NK-92 treated with Interleukin-12 subunit alpha and Interleukin-12 subunit beta, amount 100 ng/mL, for 24 hours (cell line): Measurements from ENCODE around the gene PGS1.
A peak's percentile ranks its signal among the peaks of the same experiment; 100 is the strongest.
"Not testable (repeated sequence)": the region's sequence is repeated elsewhere in the genome, so short reads cannot be mapped to it uniquely, and the experiment has no call there.

Source experiments
- DNase-seq: peaks from one replicate; lab custom pipeline; 2025; lab: John Stamatoyannopoulos, UW

The PGS1 gene, protein sequence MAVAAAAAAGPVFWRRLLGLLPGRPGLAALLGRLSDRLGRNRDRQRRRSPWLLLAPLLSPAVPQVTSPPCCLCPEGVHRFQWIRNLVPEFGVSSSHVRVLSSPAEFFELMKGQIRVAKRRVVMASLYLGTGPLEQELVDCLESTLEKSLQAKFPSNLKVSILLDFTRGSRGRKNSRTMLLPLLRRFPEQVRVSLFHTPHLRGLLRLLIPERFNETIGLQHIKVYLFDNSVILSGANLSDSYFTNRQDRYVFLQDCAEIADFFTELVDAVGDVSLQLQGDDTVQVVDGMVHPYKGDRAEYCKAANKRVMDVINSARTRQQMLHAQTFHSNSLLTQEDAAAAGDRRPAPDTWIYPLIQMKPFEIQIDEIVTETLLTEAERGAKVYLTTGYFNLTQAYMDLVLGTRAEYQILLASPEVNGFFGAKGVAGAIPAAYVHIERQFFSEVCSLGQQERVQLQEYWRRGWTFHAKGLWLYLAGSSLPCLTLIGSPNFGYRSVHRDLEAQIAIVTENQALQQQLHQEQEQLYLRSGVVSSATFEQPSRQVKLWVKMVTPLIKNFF

DNA sequence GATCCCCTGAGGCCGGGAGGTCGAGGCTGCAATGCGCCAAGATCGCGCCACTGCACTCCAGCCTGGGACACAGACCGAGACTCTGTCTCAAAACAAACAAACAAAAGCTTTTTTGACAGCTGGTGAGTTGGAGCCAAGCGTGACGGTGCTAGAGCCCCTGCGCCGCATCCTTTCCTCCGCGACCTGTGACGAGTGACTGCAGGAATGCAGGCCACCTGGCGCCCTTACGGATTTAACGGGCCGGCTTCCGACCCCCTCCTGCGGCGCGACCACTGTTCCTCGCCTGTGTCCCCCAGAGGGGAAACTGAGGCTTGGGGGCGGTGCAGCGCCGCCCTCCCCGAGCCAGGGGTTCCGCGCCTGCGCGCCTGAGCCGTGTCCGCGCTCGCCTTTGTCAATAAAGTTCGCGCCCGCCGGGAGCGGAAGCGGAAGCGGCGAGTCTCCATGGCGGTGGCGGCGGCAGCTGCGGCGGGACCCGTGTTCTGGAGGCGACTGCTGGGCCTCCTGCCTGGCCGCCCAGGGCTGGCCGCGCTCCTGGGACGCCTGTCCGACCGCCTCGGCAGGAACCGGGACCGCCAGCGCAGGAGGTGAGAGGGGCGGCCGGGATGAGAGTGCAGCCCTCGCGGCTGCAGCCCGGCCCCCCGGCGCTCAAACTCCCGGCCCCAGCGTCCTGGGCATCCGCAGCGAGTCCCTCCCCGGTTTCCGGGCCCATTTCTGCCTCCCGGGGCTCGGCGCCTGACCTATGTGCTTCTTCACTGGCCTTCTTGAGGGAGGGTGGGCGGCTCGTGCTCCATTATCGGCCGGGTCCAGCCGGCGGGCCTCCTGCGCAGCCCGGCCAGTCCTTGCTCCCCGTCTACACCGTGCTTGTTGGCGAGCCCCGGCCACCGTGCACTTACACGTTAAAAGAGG, at the start of gene PGS1:
PGS1 (plus strand) TSS at position 425 of the 906 bp plus-strand sequence; CDS start at position 442, 17 bp downstream.
- peak; percentile 79 for DNase-seq

DNA sequence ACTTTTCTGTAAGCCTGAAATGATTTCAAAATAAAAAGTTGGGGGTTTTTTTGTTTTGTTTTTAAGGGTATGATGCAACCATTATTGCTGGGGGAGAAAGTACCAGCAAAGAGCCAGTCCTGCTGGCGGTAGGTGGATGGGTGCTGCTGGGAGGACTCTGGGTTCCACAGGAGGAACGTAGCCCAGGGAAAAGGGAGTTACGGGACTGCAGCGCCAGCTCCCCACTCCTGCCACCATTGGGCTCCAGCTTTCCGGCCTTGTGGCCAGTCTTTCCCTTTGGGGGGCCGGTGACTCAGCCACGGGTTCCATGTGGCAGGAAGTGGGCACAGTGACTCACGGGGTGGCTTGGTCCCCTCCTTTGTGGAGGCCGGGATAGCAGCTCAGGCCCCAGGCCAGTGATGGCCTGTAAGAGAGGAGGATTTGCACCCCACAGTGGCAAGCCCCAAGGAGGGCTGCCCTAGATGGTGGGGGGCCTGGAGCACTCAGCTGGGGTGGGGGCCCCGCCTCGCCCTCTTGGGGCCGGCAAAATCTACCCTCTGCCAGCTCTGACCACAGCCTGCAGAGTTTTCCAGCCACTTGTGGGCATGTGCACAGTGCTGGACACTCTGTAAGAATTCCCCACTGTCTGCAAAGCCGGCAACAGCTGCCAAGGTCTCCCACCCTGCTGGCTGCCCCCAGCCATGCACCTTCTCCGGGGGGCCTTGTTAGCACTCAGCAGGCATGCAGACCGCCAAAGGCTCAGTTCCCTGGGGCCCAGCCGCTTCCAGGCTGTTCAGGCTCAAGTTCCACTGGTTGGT, 49.0 kb upstream of the PGS1 start:
- DNase-seq = peak; percentile 67

DNA sequence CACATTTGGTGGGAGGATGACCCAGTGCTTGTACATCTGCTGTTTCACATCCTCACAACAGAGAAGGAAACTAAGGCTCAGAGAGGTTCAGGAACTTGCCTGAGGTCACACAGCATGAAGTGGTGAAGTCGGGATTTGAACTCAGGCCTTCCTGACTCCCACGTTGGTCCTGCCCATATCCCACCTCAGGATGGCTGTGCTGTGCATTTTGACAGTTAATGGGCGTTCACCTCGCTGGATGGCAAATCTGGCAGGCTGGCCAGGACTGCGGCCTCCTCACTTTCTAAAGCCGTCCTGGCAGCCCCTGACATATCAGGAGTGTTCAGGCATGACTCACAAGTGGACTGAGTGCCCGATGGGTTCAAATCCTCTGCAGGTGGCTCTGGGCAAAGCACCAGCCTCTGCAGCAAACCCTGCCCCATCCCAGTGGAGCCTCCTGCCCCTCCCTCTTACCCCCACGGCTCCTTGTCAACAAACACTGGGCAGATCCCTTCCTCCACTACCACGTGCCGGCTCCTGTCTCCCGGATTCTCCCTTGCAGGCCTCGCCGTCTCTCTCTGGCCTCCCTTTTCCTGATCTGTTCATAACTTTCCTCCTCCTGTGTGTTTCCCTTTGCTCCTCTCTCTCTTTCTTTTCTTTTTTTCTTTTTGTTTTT, 47.8 kb upstream of the PGS1 start:
- DNase-seq = no peak

DNA sequence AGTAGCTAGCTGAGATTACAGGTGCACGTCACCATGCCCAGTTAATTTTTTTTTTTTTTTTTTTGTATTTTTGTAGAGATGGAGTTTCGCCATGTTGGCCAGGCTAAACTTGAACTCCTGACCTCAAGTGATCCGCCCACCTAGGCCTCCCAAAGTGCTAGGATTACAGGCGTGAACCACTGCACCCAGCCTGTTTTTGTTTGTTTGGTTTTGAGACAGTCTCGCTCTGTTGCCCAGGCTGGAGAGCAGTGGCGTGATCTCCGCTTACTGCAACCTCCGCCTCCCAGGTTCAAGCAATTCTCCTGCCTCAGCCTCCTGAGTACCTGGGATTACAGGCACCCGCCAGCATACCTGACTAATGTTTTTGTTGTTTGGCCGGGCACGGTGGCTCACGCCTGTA, 47.1 kb upstream of the PGS1 start:
- DNase-seq = not testable (repeated sequence)

DNA sequence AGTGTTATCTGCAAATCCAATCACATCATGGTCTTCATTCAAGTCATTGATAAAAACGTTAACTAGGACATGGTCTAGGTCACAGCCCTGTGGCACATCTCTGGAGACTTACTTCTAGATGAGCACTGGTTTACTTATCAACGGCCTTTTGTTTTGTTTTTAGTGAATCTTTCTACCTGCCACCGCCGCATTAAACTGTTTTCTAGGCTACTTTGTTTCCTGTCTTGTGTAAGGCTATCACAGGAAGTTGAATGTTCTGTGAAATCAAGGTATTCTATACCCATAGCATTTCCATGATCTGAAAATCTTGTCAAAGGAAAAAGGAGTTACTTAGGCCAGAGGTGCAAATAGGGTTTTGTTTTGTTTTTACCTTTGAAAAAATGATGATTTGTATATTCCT, 45.5 kb upstream of the PGS1 start:
- DNase-seq = no peak

DNA sequence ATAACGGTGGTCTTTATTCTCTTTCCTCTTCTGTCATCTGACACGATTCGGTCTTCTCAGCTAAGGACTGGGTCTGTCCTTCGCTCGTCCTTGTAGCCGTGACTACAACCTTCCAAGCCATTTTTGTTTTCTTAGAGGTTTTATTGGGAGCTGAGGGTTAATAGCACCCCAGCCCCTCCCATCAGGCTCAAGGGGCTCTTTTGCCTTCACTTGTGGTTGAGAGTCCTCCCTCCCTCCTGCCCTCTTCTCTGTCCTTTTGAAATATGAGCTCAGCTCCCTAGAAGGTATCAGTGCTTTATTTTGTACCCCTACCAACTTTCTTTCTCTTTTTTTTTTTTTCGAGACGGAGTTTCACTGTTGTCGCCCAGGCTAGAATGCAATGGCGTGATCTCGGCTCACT, 43.2 kb upstream of the PGS1 start:
- DNase-seq = no peak

DNA sequence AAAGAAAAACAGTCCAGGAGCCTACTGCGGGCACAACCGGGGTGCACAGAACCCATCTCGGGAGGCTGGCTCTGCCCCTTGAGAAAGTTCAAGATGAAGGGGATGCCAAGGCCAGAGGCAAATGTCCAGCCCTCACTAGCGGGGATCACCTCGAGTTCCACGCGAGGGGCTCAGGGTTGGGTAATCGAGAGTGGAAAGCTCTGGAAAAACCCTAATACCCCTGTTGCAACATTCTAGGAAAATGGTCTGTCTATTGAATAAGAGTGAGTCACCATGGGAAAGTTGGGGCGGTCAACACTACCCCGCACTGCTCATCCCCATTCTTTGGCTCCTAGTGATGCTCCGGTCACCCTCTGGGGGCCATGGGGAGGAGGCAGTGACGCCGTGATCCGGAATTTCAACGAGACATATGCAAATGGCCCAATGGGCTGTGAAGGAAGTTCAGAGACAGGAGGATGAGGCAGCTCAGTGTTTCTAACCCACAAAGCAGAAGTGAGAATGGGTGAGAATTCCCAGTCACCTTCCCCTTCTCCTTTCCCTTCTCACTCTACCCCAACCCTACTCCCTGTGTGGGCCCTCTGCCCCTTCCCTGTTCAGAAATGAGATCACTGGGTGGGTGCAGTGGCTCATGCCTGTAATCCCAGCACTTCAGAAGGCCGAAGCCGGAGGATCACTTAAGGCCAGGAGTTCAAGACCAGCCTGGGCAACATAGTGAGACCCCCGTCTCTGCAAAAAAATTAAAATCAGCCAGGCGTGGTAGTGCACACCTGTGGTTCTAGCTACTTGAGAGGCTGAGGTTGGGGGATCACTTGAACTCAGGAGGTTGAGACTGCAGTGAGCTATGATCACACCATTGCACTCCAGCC, 41.0 kb upstream of the PGS1 start:
- DNase-seq = no peak

DNA sequence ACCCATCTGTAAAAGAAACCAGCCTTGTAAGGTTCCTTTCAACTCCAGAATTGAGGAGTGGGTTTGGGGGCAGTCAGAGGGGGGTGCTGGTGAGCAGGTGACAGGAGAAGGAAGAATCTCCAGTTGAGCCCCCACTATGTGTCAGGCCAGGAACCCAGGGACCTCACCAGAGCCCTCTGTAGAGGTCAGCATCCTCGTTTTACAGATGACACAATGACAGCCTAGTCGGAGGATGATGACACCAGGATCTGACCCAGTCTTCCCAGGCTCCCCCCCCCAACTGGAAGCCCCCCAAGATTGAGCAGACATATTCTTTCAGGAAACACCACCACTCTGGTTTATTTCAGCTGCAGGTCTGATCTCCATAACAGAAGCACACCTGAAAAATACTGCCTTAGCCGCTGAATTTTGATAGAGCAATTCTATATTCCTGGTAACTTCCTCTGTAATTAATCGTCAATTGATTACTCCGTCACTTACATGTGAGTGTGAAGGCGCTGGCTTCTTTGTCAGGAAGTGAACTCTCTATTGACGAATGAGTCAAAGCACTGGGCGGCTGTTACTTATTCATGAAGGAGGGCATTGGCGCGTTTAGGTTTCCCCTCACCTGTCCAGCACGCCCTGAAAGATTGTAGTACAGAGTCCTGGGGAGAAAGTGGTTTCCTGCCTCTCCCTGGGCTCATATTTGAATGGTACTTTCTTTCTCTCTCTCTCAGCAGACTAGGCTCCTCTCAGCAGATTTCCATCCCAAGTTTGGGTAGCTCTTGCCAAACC, 39.8 kb upstream of the PGS1 start:
- no peak for DNase-seq

DNA sequence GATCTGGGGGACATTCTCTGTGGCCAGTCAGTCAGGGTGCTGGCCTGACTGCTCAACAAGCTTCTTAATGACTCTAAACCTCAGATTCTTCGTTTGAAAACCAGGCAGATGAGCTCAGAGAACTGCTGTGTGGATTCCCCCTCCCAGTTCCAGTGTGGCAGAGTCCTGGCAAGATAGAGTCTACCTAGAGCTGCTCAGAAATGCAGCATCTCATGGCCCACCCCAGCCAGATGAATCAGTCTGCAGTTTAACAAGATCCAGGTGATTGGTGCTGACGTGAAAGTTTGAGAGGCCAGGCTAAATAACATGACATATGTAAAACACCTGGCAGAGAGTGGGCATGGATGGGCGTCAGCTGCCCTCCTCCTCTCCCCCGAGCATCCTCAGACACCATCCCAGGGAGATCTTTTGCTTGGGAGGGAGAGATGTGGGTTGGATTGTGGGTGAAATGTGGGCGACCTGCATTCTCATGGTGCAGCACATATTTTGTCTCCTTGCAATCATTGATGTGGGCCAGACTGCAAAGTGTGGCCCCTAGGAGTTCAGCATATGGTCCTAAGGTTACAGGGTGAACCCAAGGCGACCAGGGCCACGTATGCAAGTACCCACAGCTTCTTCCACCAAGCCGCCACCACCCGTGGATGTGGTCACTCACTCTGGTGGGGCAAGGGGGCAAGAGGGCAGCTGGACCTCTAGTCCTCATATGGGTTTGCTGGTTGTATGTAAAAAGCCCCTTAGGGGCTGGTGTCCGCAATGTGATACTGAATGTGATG, 38.1 kb upstream of the PGS1 start:
- DNase-seq = no peak

DNA sequence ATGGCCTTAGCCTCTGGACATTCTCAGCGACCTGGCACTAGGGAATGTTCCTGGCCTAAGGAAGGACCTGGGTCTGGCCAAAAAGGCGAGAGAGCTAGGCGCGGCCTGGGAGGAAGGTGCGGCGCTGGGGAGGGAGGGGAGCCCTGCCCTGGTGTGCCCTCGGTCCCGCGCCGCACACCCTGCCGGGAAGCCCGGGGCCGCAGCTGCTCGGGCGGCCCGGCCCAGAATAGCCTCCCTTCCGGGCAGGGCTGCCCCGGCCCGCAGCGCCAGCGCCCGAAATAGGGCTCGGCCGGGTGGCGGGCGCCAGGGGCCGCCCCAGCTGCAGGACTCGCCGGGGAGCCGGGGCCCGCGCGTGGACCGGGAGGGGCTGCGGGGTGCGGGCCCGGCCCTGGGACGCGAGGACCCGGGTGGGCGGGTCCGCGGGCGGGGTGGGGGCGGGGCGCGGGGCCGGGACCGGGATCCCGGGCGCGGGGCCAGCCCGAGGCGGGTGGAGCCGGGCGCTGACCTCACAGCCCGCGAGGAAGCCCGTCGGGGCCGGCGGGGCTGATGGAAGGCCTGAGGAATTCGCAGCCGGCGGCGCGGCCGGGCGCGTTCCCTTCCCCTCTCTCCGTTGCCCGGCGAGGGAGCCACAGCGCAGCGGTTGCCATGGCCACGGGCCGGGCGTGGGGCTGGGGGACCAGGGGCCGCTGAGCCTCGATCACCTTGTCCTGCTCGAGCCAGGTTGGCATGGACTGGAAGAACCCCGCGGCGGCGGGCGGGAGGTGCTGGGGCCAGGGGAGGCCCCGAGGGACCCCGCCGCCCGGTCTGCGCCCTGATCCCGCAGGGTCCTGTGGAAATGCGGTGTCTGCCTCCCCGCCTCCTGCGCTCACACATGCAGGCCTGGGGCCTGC, 36.6 kb upstream of the PGS1 start:
- no peak for DNase-seq

DNA sequence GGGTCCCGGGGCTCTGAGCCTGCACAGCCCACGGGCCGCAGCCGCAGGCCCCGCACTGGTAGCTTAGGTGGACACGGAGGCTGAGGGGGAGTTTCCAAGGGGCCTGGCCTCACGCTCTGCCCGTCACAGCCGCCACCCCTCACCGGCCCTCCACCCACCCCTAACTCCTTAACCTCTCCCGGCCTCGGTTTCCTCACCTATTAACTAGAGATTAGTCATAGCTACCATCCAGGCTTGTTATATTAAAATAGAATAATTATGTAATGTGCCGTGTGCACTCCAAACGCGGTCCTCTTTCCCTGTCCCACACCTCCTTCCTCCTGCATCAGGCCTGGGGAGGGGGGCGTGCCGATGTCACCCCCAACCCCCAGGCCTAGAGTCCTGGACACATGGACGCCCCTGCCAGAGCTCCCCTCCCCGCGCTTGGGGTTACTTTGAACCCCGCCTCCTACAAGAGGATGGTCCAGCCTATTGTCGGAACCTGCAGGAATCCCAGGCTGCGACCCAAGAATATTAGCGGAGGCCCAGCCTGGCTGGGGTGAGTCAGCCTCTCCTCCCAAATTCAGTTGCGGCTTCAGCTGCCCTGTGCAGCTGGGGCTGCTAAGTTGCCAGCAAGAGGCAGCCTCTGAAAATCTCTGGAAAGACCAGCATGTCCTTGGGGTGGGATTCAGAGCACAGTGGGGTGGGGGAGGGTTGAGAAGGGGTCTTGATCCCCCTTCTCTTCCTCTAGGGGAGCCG, 35.8 kb upstream of the PGS1 start:
- no peak for DNase-seq

DNA sequence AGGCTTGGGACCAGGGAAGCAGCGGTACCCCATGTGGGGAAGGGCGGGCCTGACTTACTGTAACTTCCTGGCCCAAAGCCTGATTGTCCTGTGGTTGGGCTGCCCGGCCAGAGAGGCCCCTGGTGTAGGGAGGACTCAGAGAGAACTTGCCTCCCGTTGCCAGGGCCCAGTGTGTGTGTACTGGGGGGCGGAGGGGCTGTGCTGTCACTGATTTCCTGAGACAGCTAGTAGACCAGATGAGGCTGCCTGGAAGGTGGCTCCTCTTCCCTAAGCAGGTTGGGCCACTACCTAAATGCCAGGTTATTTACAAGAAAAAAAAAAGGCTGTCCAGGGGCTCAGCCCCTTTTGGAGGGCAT, 35.3 kb upstream of the PGS1 start:
- DNase-seq = no peak

DNA sequence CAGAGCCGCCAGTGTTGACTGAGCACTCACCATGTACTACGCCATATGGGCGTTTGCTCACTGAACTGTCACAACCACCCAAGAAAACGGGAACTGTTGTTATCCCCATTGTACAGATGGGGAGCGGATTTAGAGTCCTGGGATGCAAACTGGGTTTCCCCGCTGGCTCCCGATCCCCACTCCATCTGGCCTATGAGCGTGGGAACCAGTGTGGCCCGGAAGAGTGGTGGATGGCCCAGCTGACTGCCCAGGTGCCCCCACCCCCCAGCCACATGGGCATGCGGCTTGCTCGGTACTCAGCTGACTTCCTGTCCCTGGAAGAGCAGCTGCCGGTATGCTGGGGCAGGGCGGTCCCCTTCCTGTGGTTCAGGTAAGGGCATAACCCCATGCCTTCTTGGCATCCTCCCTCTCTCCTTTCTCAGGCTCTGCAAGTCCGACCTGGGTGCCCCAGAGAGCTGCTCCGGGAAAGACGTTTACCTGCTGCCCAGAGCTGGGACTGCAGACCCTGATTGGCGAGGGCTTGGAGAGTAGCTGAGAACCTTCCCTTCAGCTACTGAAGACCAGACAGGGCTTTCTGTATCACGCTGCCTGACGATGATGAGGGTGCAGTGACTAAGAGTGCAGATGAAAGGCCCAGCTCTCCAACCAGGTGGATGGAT, 34.8 kb upstream of the PGS1 start:
- no peak for DNase-seq

DNA sequence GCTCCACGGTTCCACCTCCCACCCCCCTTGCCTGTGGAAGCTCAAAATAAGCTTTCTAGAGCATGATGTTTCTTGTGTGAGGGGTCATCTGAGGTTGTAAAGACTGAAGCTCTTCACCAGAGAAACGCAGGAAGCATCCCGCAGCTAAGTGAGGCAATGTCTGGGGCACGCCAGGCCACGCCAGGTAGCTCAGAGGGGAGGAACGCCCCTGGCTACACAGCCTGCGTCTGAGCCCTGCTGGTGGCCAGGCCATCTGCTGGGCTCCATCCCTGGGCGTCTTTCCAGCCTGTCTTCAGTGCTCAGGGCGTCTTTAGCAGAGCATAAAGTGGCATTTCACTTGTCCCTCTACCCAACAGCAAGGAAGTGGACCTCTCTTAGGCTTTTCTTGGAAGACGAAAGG, 33.8 kb upstream of the PGS1 start:
- DNase-seq = no peak

DNA sequence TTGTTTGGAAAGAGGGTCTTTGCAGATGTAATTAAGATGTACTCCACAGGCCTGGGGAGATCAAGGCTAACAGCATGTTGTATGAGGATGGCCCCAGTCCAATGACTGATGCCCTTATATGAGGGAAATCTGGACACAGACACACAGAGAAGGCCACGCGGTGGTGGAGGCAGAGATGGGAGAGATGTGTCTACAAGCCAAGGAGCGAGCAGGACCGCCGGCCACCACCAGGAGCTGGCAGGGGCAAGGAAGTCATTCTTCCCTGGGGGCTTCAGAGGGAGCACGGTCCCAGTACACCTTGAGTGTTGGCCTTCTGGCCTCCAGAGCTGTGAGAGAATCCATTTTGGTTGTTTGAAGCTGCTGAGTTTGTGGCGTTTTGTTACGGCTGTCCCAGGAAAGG, 33.3 kb upstream of the PGS1 start:
- no peak for DNase-seq

DNA sequence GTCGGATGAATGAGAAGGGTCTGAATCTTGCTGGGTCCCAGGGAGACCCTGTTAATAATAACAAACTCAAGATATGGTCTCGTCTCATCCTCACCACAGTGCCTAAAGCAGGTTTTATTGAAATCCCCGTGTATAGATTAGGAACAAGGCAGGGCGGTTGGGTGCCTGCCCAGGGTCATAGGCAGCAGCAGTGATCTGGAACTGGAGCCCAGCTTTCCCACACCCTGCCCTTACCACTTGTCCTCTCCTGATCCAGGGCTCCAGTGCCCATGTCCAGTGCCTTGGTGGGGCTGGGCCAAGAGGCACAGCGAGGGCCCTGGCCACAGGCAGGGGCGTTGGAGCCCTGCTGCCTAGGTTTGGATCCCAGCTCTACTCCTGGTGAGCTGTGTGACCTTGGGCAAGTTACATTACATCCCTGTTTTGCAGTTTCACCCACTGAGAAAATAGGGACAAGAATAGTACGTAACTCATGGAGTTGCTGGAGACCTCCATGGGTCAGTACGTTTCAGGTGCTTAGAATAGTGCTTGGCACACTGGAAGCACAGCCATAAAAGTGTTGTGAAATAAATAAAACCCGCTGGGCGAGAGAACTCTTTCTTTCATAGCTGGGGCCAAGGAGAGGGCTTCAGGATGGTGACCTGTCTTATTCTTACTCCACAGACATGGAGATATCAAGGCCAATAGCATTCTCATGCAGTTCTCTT, 32.5 kb upstream of the PGS1 start:
- DNase-seq = no peak
